Measurements from ENCODE around the gene RPH3AL. TPM values are rescaled to one million over a fixed set of nuclear protein-coding genes. Genes with fewer than 3 reads are reported as not detected.

RPH3AL gene
- total and polyA plus RNA-seq, 4 donors: 1.6 to 18.1 (median 8.0) TPM

- H3K27ac ChIP-seq (ENCODE audit: low read depth in 1 of 2, low read length in 2 of 2): no peak overlapping the region
- no peak for ATAC-seq (ENCODE audit: low FRiP score)
- peak; percentile 21 to 61 for DNase-seq
- H3K27me3 ChIP-seq (ENCODE audit: control insufficient read depth in 1 of 2, insufficient read depth in 2 of 2, low read length in 1 of 2): no peaks in the 10 kb centered on the region
- no peaks in the 10 kb centered on the region for H3K4me1 ChIP-seq (ENCODE audit: control insufficient read depth in 1 of 2, insufficient read depth in 2 of 2, low read length in 2 of 2)
- intact Hi-C loops (cut with DNase I): no loop called here
- no peaks in the 10 kb centered on the region for H3K9me3 ChIP-seq (ENCODE audit: control insufficient read depth, low read length)
- no peaks in the 10 kb centered on the region for H3K36me3 ChIP-seq (ENCODE audit: control insufficient read depth in 1 of 2, insufficient read depth in 2 of 2, low read length in 1 of 2)
- no peak overlapping the region for H3K4me3 ChIP-seq (ENCODE audit: low read length in 2 of 2)
- 73 to 88% methylated on average over 19 to 21 of the region's 21 CpGs for WGBS, 2 donors
Measured at GRCh38 chr17:326010-326621, 26.5 kb downstream of the RPH3AL start.

GRCh38 chr17:325270-326009 is 27.2 kb downstream of the RPH3AL start:
- WGBS, 2 donors: 86 to 93% methylated on average over 13 of the region's 13 CpGs

DNA sequence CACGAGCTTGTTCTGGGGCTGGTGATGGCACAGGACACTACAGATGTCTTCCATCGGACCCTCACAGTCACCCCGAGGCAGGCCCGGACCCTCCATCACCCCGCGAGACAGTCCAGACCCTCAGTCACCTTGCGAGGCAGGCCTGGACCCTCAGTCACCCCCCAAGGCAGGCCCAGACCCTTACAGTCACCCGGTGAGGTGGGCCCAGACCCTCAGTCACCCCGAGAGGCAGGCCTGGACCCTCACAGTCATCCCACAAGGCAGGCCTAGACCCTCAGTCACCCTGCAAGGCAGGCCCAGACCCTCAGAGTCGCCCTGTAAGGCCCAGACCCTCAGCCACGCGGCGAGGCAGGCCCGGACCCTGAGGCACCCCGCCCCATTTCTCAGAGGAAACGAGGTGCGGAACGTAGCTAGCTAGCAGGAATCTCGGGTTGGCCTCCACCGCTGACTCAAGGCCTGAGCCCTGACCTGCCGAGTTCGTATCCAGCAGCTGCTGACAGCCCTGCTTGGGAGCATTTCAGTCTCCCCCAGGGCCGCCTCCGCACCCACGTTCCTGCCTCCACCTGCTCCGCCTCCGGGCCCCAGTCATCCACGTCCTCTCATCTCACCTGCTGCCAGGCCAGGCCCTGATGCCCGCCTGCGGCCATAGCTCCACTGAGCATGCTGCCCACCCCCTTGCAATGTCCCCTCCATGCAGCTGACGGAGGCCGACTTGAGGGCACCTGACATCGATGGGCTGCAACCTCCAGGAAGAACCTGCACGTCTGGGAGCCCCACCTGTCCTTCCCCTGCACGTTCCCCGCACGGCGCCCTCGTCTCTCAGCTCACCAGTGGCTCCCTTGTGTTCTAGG is 28.7 kb downstream of the RPH3AL start:
- H3K27me3 ChIP-seq (ENCODE audit: control insufficient read depth in 1 of 2, insufficient read depth in 2 of 2, low read length in 1 of 2): no peaks in the 10 kb centered on the region
- intact Hi-C loops (cut with DNase I): no loop called here
- no peaks in the 10 kb centered on the region for H3K9me3 ChIP-seq (ENCODE audit: control insufficient read depth, low read length)
- H3K4me3 ChIP-seq (ENCODE audit: low read length in 2 of 2): no peak overlapping the region
- WGBS, 2 donors: 93% methylated on average over 39 of the region's 39 CpGs
- DNase-seq (peak; percentile 44 to 71), ATAC-seq (ENCODE audit: low FRiP score) (no peak)
- H3K4me1 ChIP-seq (ENCODE audit: control insufficient read depth in 1 of 2, insufficient read depth in 2 of 2, low read length in 2 of 2): no peaks in the 10 kb centered on the region
- no peak overlapping the region for H3K27ac ChIP-seq (ENCODE audit: low read depth in 1 of 2, low read length in 2 of 2)
- no peaks in the 10 kb centered on the region for H3K36me3 ChIP-seq (ENCODE audit: control insufficient read depth in 1 of 2, insufficient read depth in 2 of 2, low read length in 1 of 2)

More at GRCh38 chr17:325270-326009, 27.2 kb downstream of the RPH3AL start:
- peak; percentile 14 to 42 for DNase-seq
- Histone ChIP-seq H3K4me3 (ENCODE audit: low read length in 2 of 2) (no peak overlapping the region), H3K36me3 (ENCODE audit: control insufficient read depth in 1 of 2, insufficient read depth in 2 of 2, low read length in 1 of 2) (no peaks in the 10 kb centered on the region), H3K4me1 (ENCODE audit: control insufficient read depth in 1 of 2, insufficient read depth in 2 of 2, low read length in 2 of 2) (no peaks in the 10 kb centered on the region), H3K27me3 (ENCODE audit: control insufficient read depth in 1 of 2, insufficient read depth in 2 of 2, low read length in 1 of 2) (no peaks in the 10 kb centered on the region), H3K27ac (ENCODE audit: low read depth in 1 of 2, low read length in 2 of 2) (no peak overlapping the region), H3K9me3 (ENCODE audit: control insufficient read depth, low read length) (no peaks in the 10 kb centered on the region)
- intact Hi-C loops (cut with DNase I): no loop called here
- ATAC-seq (ENCODE audit: low FRiP score): no peak

DNA sequence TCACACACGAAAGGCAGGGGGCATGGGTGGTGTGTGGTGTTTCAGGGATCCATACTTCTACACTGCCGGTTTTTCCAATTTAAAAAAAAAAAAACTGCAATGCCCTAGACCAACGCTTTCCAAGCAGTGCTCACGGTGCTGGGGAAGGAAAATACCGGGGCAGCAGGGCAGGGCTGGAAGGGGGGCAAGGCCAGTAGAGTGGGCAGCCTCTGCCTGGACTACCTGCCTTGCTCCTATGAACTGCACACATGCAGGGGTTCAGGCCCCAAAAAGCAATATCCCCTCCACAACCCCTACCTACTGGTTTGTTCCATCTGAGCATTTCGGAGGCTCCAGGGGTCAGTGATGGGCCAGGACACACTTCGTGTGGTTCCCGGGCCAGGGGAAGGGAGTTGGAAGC is 29.4 kb downstream of the RPH3AL start:
- no peak for ATAC-seq (ENCODE audit: low FRiP score)
- Histone ChIP-seq H3K4me3 (ENCODE audit: low read length in 2 of 2) (no peak overlapping the region), H3K27me3 (ENCODE audit: control insufficient read depth in 1 of 2, insufficient read depth in 2 of 2, low read length in 1 of 2) (no peaks in the 10 kb centered on the region), H3K4me1 (ENCODE audit: control insufficient read depth in 1 of 2, insufficient read depth in 2 of 2, low read length in 2 of 2) (no peaks in the 10 kb centered on the region), H3K36me3 (ENCODE audit: control insufficient read depth in 1 of 2, insufficient read depth in 2 of 2, low read length in 1 of 2) (no peaks in the 10 kb centered on the region), H3K9me3 (ENCODE audit: control insufficient read depth, low read length) (no peaks in the 10 kb centered on the region), H3K27ac (ENCODE audit: low read depth in 1 of 2, low read length in 2 of 2) (no peak overlapping the region)
- peak; percentile 12 to 38 for DNase-seq
- 71 to 87% methylated on average over 8 of the region's 8 CpGs for WGBS, 2 donors
- intact Hi-C loops (cut with DNase I): no loop called here

- 42 to 66% methylated on average over 27 of the region's 27 CpGs for WGBS, 2 donors
Measured at GRCh38 chr17:322006-322780, 30.4 kb downstream of the RPH3AL start.

DNA sequence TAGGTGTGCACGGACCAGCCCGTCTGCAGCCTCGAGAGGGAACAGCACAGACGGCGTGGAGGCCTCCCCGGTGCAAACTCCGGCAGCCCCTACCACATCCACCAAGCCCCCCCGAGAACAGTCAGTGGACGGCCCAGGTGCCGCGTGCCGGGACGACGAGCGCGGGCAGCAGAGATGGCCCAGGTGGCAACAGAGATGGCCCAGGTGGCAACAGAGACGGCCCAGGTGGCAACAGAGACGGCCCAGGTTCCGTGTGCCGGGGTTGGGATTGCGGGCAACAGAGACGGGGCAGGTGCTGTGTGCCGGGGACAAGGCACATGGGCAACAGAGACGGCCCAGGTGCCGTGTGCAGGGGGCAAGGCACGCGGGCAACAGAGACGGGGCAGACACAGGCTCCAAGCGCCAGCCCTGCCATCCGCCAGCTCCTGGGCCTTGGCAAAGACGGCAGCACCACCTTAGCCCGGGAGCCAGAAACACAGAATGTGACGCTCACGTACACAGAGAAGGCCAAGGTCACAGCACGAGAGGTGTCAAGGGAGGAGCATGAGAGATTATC is 31.1 kb downstream of the RPH3AL start:
- Histone ChIP-seq H3K9me3 (ENCODE audit: control insufficient read depth, low read length) (no peaks in the 10 kb centered on the region), H3K4me1 (ENCODE audit: control insufficient read depth in 1 of 2, insufficient read depth in 2 of 2, low read length in 2 of 2) (no peaks in the 10 kb centered on the region), H3K27ac (ENCODE audit: low read depth in 1 of 2, low read length in 2 of 2) (no peak overlapping the region), H3K4me3 (ENCODE audit: low read length in 2 of 2) (no peak overlapping the region), H3K36me3 (ENCODE audit: control insufficient read depth in 1 of 2, insufficient read depth in 2 of 2, low read length in 1 of 2) (no peaks in the 10 kb centered on the region), H3K27me3 (ENCODE audit: control insufficient read depth in 1 of 2, insufficient read depth in 2 of 2, low read length in 1 of 2) (no peaks in the 10 kb centered on the region)
- peak in 1 of 2 donors; percentile 71 for DNase-seq
- ATAC-seq (ENCODE audit: low FRiP score): no peak
- intact Hi-C loops (cut with DNase I): no loop called here
- WGBS, 2 donors: 59 to 72% methylated on average over 35 of the region's 35 CpGs

More at GRCh38 chr17:322006-322780, 30.4 kb downstream of the RPH3AL start:
- Histone ChIP-seq H3K27ac (ENCODE audit: low read depth in 1 of 2, low read length in 2 of 2) (no peak overlapping the region), H3K4me1 (ENCODE audit: control insufficient read depth in 1 of 2, insufficient read depth in 2 of 2, low read length in 2 of 2) (no peaks in the 10 kb centered on the region), H3K4me3 (ENCODE audit: low read length in 2 of 2) (no peak overlapping the region), H3K9me3 (ENCODE audit: control insufficient read depth, low read length) (no peaks in the 10 kb centered on the region), H3K27me3 (ENCODE audit: control insufficient read depth in 1 of 2, insufficient read depth in 2 of 2, low read length in 1 of 2) (no peaks in the 10 kb centered on the region), H3K36me3 (ENCODE audit: control insufficient read depth in 1 of 2, insufficient read depth in 2 of 2, low read length in 1 of 2) (no peaks in the 10 kb centered on the region)
- ATAC-seq (ENCODE audit: low FRiP score) (no peak), DNase-seq (peak; percentile 25 to 61)
- intact Hi-C loops (cut with DNase I): no loop called here

DNA sequence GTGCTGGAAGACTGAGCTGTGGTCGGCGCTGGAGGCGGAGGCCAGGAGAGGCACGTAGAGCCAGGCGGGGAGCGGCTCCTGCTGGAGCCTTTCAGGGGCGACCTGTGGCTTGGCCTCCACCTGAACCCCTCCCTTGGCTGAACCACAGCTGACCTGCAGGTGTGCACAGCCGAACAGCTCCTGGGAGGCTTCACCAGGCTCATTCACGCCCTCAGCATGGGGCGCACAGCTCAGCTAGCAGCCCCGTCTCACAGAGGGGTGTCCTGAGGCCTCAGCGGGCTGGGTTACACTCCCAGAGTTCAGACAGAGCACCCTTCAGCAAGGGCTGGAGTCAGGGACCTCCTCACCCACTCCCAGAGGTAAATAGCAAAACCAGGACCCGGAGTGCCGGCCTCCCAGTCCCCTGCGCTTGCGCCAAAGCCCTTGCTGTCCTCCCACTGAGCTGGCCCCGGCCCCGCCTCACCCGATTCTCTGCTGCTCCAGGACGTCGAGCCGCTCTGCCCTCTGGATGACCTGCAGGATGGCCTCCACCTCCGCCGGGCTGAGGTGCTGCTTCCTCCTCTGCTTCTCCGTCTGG is 31.7 kb downstream of the RPH3AL start:
- no peaks in the 10 kb centered on the region for H3K9me3 ChIP-seq (ENCODE audit: control insufficient read depth, low read length)
- ATAC-seq (ENCODE audit: low FRiP score) (peak; percentile 15), DNase-seq (peak; percentile 38 to 77)
- whole genome bisulfite sequencing, 2 donors: 25 to 60% methylated on average over 25 of the region's 25 CpGs
- H3K36me3 ChIP-seq (ENCODE audit: control insufficient read depth in 1 of 2, insufficient read depth in 2 of 2, low read length in 1 of 2): no peaks in the 10 kb centered on the region
- intact Hi-C loops (cut with DNase I): no loop called here
- no peak overlapping the region for H3K27ac ChIP-seq (ENCODE audit: low read depth in 1 of 2, low read length in 2 of 2)
- no peaks in the 10 kb centered on the region for H3K27me3 ChIP-seq (ENCODE audit: control insufficient read depth in 1 of 2, insufficient read depth in 2 of 2, low read length in 1 of 2)
- H3K4me1 ChIP-seq (ENCODE audit: control insufficient read depth in 1 of 2, insufficient read depth in 2 of 2, low read length in 2 of 2): no peaks in the 10 kb centered on the region
- H3K4me3 ChIP-seq (ENCODE audit: low read length in 2 of 2): no peak overlapping the region

- no peak overlapping the region for H3K4me3 ChIP-seq (ENCODE audit: low read length in 2 of 2)
- no peaks in the 10 kb centered on the region for H3K4me1 ChIP-seq (ENCODE audit: control insufficient read depth in 1 of 2, insufficient read depth in 2 of 2, low read length in 2 of 2)
- H3K9me3 ChIP-seq (ENCODE audit: control insufficient read depth, low read length): no peaks in the 10 kb centered on the region
- no peaks in the 10 kb centered on the region for H3K36me3 ChIP-seq (ENCODE audit: control insufficient read depth in 1 of 2, insufficient read depth in 2 of 2, low read length in 1 of 2)
- H3K27ac ChIP-seq (ENCODE audit: low read depth in 1 of 2, low read length in 2 of 2): no peak overlapping the region
- DNase-seq (peak; percentile 16 to 32), ATAC-seq (ENCODE audit: low FRiP score) (no peak)
- WGBS, 2 donors: 62 to 78% methylated on average over 9 of the region's 9 CpGs
- H3K27me3 ChIP-seq (ENCODE audit: control insufficient read depth in 1 of 2, insufficient read depth in 2 of 2, low read length in 1 of 2): no peaks in the 10 kb centered on the region
- intact Hi-C loops (cut with DNase I): no loop called here
Measured at GRCh38 chr17:320139-320538, 32.5 kb downstream of the RPH3AL start.

Measured in aorta (tissue), 5 donors.